MM.1S (cell line): Measurements from ENCODE around the gene MRPL38.
"Not testable (repeated sequence)": the region's sequence is repeated elsewhere in the genome, so short reads cannot be mapped to it uniquely, and the experiment has no call there.

Experiments used
- DNase-seq: peaks from one replicate; pipeline ENCODE4 v3.0.0-alpha.2; 2015
- H2AFZ ChIP-seq: fragments of 300-600 bp; sonication (generic); 2 replicates; pipeline ENCODE4 v1.6.0; 2016; ENCODE audit warnings: antibody characterized with exemption, low read length
- H3F3A ChIP-seq: fragments of 300-600 bp; sonication (generic); 2 replicates; pipeline ENCODE4 v1.6.1; 2016; ENCODE audit warnings: mild to moderate bottlenecking, antibody characterized with exemption, low read length, moderate library complexity, mixed read lengths; ENCODE audit not compliant: insufficient read depth
- H3K27ac ChIP-seq: fragments of 300-600 bp; sonication (generic); 2 replicates; pipeline ENCODE4 v1.5.1; 2016; ENCODE audit warnings: mild to moderate bottlenecking, low read length
- H3K27me3 ChIP-seq: fragments of 300-600 bp; sonication (generic); replicated peaks from 2 replicates; pipeline ENCODE4 v1.6.0; 2016; ENCODE audit warnings: low read length; ENCODE audit not compliant: insufficient read depth
- H3K36me3 ChIP-seq: fragments of 300-600 bp; sonication (generic); replicated peaks from 2 replicates; pipeline ENCODE4 v1.6.1; 2016; ENCODE audit warnings: mild to moderate bottlenecking, low read length, mixed read lengths; ENCODE audit not compliant: insufficient read depth
- H3K4me1 ChIP-seq: fragments of 300-600 bp; sonication (generic); 2 replicates; pipeline ENCODE4 v1.6.1; 2016; ENCODE audit warnings: low read length, mixed read lengths
- H3K4me2 ChIP-seq: fragments of 300-600 bp; sonication (generic); 2 replicates; pipeline ENCODE4 v1.6.0; 2016; ENCODE audit warnings: low read depth, low read length
- H3K4me3 ChIP-seq: fragments of 300-600 bp; sonication (generic); 2 replicates; pipeline ENCODE4 v1.5.1; 2016; ENCODE audit warnings: low read length, mixed read lengths
- H3K79me2 ChIP-seq: fragments of 300-600 bp; sonication (generic); 2 replicates; pipeline ENCODE4 v1.6.1; 2016; ENCODE audit warnings: mixed run types, low read length, mixed read lengths
- H3K9ac ChIP-seq: fragments of 300-600 bp; sonication (generic); 2 replicates; pipeline ENCODE4 v1.6.1; 2016; ENCODE audit warnings: low read length, mixed read lengths
- H3K9me2 ChIP-seq: fragments of 300-600 bp; sonication (generic); replicated peaks from 2 replicates; pipeline ENCODE4 v1.6.1; 2016; ENCODE audit warnings: mild to moderate bottlenecking, low read length, mixed read lengths; ENCODE audit not compliant: insufficient read depth
- H3K9me3 ChIP-seq: fragments of 300-600 bp; sonication (generic); replicated peaks from 2 replicates; pipeline ENCODE4 v1.6.1; 2016; ENCODE audit warnings: mild to moderate bottlenecking, low read length, mixed read lengths; ENCODE audit not compliant: insufficient read depth
- H4K20me1 ChIP-seq: fragments of 300-600 bp; sonication (generic); 2 replicates; pipeline ENCODE4 v1.6.1; 2016; ENCODE audit warnings: mild to moderate bottlenecking, low read length, moderate library complexity, mixed read lengths; ENCODE audit not compliant: insufficient read depth
- EZH2 ChIP-seq: fragments of 300-600 bp; sonication (generic); optimal IDR thresholded peaks from 2 replicates; pipeline ENCODE3; 2017; ENCODE audit warnings: low read depth, mild to moderate bottlenecking, antibody characterized with exemption, low read length, mixed read lengths
- EZH2phosphoT487 ChIP-seq: fragments of 300-600 bp; sonication (generic); IDR thresholded peaks from 2 replicates; pipeline ENCODE4 v1.6.1; 2018; ENCODE audit warnings: antibody characterized with exemption, low read length
- TF ChIP-seq, protein P1 (sequence below): fragments of 300-600 bp; sonication (generic); IDR thresholded peaks from 2 replicates; pipeline ENCODE4 v1.5.1; 2016; ENCODE audit warnings: antibody characterized with exemption, low read length, mixed read lengths

The MRPL38 gene

GRCh38 chr17:75889454-75889853, 15.2 kb downstream of the MRPL38 start:
- H4K20me1 ChIP-seq, result no peaks in the 10 kb centered on the region
- no peaks in the 10 kb centered on the region for H3K9me3 ChIP-seq
- no peak overlapping the region for H3K27ac ChIP-seq
- no peaks in the 10 kb centered on the region for H3K27me3 ChIP-seq
- no peak for TF ChIP-seq EZH2phosphoT487
- TF ChIP-seq, protein P1, sequence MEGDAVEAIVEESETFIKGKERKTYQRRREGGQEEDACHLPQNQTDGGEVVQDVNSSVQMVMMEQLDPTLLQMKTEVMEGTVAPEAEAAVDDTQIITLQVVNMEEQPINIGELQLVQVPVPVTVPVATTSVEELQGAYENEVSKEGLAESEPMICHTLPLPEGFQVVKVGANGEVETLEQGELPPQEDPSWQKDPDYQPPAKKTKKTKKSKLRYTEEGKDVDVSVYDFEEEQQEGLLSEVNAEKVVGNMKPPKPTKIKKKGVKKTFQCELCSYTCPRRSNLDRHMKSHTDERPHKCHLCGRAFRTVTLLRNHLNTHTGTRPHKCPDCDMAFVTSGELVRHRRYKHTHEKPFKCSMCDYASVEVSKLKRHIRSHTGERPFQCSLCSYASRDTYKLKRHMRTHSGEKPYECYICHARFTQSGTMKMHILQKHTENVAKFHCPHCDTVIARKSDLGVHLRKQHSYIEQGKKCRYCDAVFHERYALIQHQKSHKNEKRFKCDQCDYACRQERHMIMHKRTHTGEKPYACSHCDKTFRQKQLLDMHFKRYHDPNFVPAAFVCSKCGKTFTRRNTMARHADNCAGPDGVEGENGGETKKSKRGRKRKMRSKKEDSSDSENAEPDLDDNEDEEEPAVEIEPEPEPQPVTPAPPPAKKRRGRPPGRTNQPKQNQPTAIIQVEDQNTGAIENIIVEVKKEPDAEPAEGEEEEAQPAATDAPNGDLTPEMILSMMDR, result no peak
- TF ChIP-seq EZH2, result no peak
- H3K4me2 ChIP-seq, result no peak overlapping the region
- no peaks in the 10 kb centered on the region for H3K36me3 ChIP-seq
- no peaks in the 10 kb centered on the region for H3K9me2 ChIP-seq
- H3F3A ChIP-seq, result no peaks in the 10 kb centered on the region
- no peak overlapping the region for H3K9ac ChIP-seq
- no peak for DNase-seq
- peaks cover 4% of the 10 kb centered on the region for H3K79me2 ChIP-seq
- no peak overlapping the region for H2AFZ ChIP-seq
- H3K4me3 ChIP-seq, result no peak overlapping the region
- no peaks in the 10 kb centered on the region for H3K4me1 ChIP-seq

- Histone ChIP-seq H3K27me3 (no peaks in the 10 kb centered on the region), H3K4me2 (no peak overlapping the region), H3K4me1 (no peaks in the 10 kb centered on the region), H3K79me2 (no peaks in the 10 kb centered on the region), H3K9ac (no peak overlapping the region), H3K27ac (no peak overlapping the region), H3K4me3 (no peak overlapping the region), H3F3A (no peaks in the 10 kb centered on the region), H3K9me2 (no peaks in the 10 kb centered on the region), H2AFZ (no peak overlapping the region), H3K9me3 (no peaks in the 10 kb centered on the region), H4K20me1 (no peaks in the 10 kb centered on the region), H3K36me3 (no peaks in the 10 kb centered on the region)
- TF ChIP-seq, protein P1, result no peak
- TF ChIP-seq EZH2, result no peak
- TF ChIP-seq EZH2phosphoT487, result no peak
- no peak for DNase-seq
Observed at GRCh38 chr17:75888484-75888883, 16.2 kb downstream of the MRPL38 start.

GRCh38 chr17:75885860-75886259, 18.8 kb downstream of the MRPL38 start:
- H3K9ac ChIP-seq, H3K36me3 ChIP-seq, H3K9me3 ChIP-seq, H3K79me2 ChIP-seq, H3K27me3 ChIP-seq, H4K20me1 ChIP-seq, H3K9me2 ChIP-seq, H3K27ac ChIP-seq, H3K4me2 ChIP-seq, H3K4me1 ChIP-seq, H3K4me3 ChIP-seq, H3F3A ChIP-seq, DNase-seq, H2AFZ ChIP-seq: not testable (repeated sequence)

DNA sequence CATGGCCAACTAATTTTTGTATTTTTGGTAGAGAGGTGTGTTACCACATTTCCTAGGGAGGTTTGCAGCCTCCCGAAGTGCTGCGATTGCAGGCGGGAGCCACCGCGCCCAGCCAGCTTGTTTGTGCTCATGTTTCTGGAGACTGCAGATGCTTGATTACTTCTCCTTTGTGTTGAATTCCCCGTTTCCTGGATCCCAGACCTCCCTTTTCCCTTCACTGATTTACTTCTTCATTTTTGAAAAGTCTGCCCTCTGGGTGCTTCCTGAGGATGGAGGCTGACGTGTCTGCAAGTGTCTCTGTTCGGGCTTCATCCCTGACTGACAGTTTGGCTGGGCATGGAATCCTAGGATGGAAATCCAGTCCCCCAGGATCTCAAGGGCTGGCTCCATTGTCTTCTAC, 19.3 kb downstream of the MRPL38 start:
- DNase-seq, result no peak
- Histone ChIP-seq H3K4me2 (no peak overlapping the region), H3K27ac (no peak overlapping the region)

More for the DNA sequence above, 19.3 kb downstream of the MRPL38 start:
- TF ChIP-seq, protein P1, result no peak
- TF ChIP-seq EZH2phosphoT487 (no peak), EZH2 (no peak)
- Histone ChIP-seq H3F3A (no peaks in the 10 kb centered on the region; the same call in 1 of the 2 replicates), H3K4me3 (no peak overlapping the region), H3K36me3 (no peaks in the 10 kb centered on the region), H3K9me3 (no peaks in the 10 kb centered on the region), H3K79me2 (no peaks in the 10 kb centered on the region), H3K9me2 (no peaks in the 10 kb centered on the region), H3K27me3 (no peaks in the 10 kb centered on the region), H3K4me1 (no peaks in the 10 kb centered on the region), H3K9ac (no peak overlapping the region), H2AFZ (no peak overlapping the region), H4K20me1 (no peaks in the 10 kb centered on the region)
